ENCODE data around the gene GGACT.
"Not testable (repeated sequence)": the region's sequence is repeated elsewhere in the genome, so short reads cannot be mapped to it uniquely, and the experiment has no call there.

Gene GGACT

DNA sequence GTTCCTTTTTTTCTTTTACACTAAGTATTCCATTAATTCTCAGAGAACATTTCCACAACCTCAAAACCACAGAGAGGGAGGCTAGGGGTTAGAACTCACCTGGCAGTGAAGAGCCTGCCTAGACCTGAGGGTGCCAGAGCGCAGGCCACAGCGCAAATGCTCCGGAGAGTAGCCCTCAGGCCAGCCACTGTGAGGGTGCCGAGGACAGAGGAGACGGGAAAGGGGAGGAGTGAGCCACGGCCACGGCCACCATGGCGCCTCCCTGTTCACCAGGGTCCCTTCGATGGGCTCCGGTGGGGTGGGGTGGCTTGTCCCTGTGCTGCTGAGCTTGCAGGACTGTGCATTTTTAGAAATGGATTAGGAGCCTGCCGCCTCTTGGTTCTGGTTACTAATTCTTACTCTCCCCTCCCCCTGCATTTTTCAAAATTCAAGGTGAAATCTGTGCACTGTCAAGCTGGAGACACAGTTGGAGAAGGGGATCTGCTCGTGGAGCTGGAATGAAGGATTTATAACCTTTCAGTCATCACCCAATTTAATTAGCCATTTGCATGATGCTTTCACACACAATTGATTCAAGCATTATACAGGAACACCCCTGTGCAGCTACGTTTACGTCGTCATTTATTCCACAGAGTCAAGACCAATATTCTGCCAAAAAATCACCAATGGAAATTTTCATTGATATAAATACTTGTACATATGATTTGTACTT, 58.8 kb downstream of the GGACT start:
- DNase-seq (ENCODE audit: low read depth, low spot score): no peak

GRCh38 chr13:100528820-100529219, 59.8 kb downstream of the GGACT start:
- DNase-seq (ENCODE audit: low read depth, low spot score): no peak

- no peak for DNase-seq (ENCODE audit: low read depth, low spot score)
These were observed 60.2 kb downstream of the GGACT start for GRCh38 chr13:100528353-100528752.

DNA sequence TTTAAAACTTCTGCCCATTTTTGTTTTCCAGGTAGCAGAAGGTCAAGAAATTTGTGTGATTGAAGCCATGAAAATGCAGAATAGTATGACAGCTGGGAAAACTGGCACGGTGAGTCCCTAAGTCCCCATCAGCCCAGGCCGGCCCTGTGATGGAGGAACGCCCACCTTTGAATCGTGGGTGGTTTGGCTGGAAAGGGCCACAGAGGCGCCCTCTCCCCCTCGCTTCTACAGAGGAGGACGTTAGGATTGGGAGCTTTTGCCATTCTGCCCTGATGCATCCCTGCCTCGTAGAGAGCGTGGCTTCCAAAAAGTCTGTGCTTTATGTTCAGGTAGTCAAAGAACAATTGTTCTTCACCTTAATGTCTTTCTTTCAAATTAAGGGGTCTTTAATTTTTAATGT, 60.9 kb downstream of the GGACT start:
- no peak for DNase-seq (ENCODE audit: low read depth, low spot score)

- DNase-seq (ENCODE audit: low read depth, low spot score): no peak
These were observed 62.1 kb downstream of the GGACT start for GRCh38 chr13:100526318-100527000.

DNA sequence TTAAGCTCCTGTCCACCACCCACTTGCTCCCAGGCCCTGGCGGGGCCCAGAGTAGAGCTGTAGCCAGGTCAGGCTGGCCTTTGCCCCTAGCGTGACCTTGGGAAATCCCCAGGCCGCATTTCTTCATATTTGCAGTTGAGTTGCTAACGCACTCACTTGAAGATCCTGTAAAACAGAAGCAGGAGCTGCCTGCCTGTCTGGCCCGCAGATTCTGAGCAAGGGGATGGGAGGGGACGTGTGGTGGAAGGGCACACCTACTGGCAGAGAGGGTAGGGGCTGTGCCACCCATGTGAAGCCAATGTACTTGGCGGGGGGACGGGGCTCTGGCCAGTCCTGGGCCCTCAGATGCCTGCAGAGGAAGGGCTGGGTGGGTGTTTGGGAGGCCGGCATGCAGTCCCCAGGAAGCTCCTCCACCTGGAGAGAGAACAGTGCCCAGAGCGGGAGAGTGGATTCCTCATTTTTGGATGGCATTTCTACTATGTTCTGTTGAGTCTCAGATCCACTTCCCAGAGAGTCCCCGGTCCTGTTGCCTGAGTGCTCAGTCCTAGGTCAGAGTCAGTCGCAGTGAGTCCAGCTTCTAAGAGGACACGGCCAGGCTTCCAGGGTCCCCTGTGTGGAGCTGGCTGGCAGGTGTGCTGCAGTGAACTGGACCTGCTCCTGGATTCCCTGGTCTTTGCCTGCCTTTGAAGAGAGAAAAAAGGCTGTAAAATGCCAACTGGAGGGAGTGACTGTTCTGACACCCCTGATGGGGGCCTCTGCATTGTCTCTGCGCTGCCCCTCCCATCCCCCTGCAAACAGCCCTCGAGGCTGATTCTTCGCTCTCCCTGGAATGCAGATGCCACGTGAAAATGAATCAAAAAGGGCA, 62.9 kb downstream of the GGACT start:
- no peak for DNase-seq (ENCODE audit: low read depth, low spot score)

DNA sequence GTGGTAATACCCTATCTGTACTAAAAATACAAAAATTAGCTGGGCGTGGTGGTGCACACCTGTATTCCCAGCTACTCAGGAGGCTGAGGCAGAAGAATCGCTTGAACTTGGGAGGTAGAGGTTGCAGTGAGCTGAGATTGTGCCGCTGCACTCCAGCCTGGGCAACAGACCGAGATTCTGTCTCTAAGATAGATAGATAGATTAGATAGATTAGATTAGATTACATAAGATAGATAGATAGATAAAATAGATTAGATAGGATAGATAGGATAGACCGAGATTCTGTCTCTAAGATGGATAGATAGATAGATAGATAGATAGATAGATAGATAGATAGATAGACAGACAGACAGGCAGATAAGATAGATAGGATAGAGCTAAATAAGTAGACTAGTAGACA, 63.9 kb downstream of the GGACT start:
- not testable (repeated sequence) for DNase-seq (ENCODE audit: low read depth, low spot score)

GRCh38 chr13:100523981-100524386, 64.6 kb downstream of the GGACT start:
- no peak for DNase-seq (ENCODE audit: low read depth, low spot score)

DNA sequence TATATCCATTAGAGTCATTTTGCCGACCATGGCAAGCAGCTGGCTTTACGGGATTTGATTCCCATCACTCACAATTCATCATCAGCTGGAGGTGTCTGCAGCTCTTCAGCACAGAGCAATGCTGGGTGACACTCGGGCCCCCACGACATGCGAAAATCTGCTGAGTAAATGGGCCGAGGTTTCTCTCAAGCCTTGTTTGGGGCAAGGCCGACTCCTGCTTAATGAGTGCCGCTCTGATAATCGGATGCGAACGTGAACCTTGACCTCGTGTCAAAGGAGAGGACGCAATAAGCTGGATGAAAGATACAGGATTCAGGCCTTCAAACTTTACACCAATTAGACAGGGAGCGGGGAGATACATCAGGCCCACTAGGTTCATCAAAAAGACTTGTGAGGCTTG, 65.2 kb downstream of the GGACT start:
- no peak for DNase-seq (ENCODE audit: low read depth, low spot score)

- no peak for DNase-seq (ENCODE audit: low read depth, low spot score)
These were observed 65.8 kb downstream of the GGACT start for GRCh38 chr13:100522618-100523309.

- no peak for DNase-seq (ENCODE audit: low read depth, low spot score)
These were observed 66.6 kb downstream of the GGACT start for GRCh38 chr13:100521851-100522617.

GRCh38 chr13:100520936-100521850, 67.4 kb downstream of the GGACT start:
- no peak for DNase-seq (ENCODE audit: low read depth, low spot score)

DNA sequence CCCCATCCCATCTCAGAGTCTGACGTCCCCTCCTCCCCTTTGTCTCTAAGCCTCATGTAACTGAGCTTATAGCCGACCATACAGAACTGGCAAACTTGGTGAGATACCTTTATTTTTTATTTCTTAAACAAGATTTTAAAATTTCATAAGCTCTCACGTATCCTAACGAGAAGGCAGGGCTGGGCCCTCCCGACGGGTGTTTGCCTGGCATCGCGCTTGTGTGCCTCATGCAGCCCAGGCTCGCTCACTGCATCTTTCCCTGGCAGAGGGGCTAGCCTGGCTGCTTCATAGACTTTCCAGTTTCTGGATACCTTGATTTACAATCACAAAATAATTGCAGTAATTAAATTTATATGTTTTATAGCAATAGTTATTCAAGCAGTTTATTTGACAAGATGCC, 69.0 kb downstream of the GGACT start:
- no peak for DNase-seq (ENCODE audit: low read depth, low spot score)

- DNase-seq (ENCODE audit: low read depth, low spot score): no peak
These were observed 70.1 kb downstream of the GGACT start for GRCh38 chr13:100518394-100519062.

GRCh38 chr13:100517728-100518127, 70.9 kb downstream of the GGACT start:
- no peak for DNase-seq (ENCODE audit: low read depth, low spot score)

- no peak for DNase-seq (ENCODE audit: low read depth, low spot score)
These were observed 71.5 kb downstream of the GGACT start for GRCh38 chr13:100517135-100517534.

DNA sequence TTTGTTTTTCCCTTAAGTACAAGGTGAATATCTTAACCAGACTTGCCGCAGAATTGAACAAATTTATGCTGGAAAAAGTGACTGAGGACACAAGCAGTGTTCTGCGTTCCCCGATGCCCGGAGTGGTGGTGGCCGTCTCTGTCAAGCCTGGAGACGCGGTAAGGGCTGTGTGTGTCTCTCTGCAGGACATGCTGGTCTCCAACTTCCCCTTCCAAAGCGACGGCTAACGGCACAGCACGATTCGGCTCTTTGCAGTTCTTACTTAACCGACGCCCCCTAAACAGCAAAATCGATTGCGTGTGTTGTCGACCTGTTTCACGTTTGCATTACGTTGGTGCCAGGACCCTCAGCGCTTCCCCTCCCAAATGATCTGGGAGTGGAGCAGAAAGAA, 73.2 kb downstream of the GGACT start:
- DNase-seq (ENCODE audit: low read depth, low spot score): no peak

DNA sequence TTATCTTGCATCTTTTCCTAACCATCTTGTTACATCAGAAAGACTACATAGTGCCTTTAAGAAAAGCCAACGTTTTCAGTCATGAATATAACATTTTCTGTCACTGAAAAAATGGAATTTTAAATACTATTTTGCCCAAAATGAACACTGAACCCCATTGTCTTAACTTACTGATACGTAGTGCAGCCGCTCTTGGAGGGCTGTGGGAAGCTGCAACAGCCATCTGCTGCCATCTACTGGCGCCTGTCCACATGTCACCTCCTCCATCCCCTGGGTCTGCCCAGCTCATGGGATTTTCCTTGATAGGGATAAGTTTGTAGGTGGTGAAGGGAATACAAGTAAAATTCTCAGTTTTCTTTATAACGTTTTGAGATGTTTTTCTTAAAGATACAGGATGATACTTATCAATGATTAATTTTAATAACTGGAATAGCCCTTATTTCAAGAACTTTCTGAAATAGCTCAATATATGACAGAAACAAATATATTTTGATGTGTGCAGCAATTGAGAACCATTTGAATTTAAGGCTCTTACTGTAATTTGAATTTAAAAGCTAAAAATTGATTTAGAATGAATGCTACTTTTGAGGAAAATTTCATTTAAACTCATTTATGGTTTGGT, 73.7 kb downstream of the GGACT start:
- peak; percentile 42 for DNase-seq (ENCODE audit: low read depth, low spot score)
